ENCODE measurements around the gene ACAT2. TPM values are rescaled to one million over a fixed set of nuclear protein-coding genes. Genes with fewer than 3 reads are reported as not detected.

ACAT2 gene
- total and polyA plus RNA-seq, 3 donors from 2014 or later, result 15.8 to 45.9 (median 17.1) TPM

DNA sequence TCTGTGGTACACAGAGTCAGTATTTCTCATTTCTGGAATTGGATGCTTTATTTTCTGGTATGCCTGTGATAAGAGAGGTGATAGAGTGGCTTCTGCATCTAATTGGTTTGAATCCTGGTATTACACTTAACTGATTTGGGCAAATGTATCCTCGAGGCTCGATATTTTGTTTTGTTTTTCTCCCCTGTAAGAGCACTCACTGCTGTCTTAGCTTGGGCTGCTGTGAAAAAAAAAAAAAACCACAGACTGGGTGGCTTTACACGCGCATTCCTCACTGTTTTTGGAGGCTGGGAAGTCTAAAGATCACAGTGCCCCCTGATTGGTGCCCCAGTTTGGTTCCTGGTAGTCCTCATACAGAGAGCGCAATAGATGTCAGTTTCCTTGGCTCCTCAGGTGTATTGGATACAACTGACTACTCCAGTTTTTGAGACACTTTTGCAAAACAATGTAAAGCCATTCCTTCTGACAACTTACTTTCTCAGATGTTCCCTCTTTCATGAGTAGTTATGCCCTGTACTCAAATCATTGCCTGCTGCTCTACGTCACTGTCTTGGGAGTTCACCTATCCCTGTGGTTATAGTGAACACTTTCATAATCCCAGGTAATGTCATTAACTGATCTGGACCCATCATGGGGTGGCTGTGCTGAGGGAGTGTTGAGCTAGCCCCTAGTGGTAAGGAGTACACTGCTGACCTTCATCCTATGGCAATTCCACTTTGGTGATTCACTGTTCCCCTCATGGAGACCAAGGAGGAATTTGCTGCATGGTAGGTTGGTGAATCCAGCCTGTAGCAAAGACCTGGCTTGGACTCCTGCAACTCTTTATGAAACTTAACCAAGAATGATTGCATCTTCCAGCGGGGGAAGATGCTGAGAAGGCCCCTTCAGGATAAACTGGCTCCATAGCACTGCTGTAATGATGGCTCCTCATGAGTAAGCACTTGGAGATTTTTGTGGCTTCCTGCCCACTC, 3.5 kb upstream of the ACAT2 start:
- Histone ChIP-seq H3K9me3 (no peaks in the 10 kb centered on the region), H3K36me3 (ENCODE audit: low read depth, missing control alignments) (no peaks in the 10 kb centered on the region), H3K4me3 (no peak overlapping the region), H3K27me3 (no peaks in the 10 kb centered on the region), H3K4me1 (peaks cover 15% of the 10 kb centered on the region), H3K27ac (no peak overlapping the region)
- WGBS, 2 donors, result 85 to 89% methylated on average over 7 of the region's 7 CpGs
- no peak for DNase-seq
- intact Hi-C loops (cut with DNase I; ENCODE audit: low total_unique reads), result no loop called here
- TF ChIP-seq, protein P1, sequence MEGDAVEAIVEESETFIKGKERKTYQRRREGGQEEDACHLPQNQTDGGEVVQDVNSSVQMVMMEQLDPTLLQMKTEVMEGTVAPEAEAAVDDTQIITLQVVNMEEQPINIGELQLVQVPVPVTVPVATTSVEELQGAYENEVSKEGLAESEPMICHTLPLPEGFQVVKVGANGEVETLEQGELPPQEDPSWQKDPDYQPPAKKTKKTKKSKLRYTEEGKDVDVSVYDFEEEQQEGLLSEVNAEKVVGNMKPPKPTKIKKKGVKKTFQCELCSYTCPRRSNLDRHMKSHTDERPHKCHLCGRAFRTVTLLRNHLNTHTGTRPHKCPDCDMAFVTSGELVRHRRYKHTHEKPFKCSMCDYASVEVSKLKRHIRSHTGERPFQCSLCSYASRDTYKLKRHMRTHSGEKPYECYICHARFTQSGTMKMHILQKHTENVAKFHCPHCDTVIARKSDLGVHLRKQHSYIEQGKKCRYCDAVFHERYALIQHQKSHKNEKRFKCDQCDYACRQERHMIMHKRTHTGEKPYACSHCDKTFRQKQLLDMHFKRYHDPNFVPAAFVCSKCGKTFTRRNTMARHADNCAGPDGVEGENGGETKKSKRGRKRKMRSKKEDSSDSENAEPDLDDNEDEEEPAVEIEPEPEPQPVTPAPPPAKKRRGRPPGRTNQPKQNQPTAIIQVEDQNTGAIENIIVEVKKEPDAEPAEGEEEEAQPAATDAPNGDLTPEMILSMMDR (IDR thresholded peaks at IDR 0.05), result no peak
- no peak for TF ChIP-seq POLR2A (IDR thresholded peaks at IDR 0.05)

DNA sequence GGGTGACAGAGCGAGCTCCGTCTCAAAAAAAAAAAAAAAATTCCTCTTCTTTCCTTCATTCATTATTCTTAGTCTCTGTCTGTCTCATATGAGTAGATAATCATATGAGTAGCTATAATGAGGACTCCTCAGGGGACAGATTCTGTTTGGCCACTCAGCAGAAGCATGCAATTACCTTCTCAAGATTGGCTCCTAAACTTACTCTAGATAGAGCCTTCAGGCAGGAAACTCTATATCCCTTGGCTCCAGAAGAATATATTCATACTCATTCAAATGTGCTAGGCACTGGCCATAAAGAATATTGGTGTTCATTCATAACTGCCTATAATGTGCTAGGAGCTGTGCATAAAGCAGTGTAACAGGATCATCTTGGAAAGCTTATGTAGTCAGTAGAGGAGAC, 2.2 kb upstream of the ACAT2 start:
- Histone ChIP-seq H3K27ac (no peak overlapping the region), H3K4me3 (no peak overlapping the region), H3K4me1 (peaks cover 15% of the 10 kb centered on the region), H3K9me3 (no peaks in the 10 kb centered on the region), H3K36me3 (ENCODE audit: low read depth, missing control alignments) (no peaks in the 10 kb centered on the region), H3K27me3 (no peaks in the 10 kb centered on the region)
- no peak for TF ChIP-seq POLR2A (IDR thresholded peaks at IDR 0.05)
- TF ChIP-seq, protein P1 (IDR thresholded peaks at IDR 0.05), result no peak
- intact Hi-C loops (cut with DNase I; ENCODE audit: low total_unique reads), result loop anchor here (2.0 kb wide), 1 partner anchor 31 kb away; no protein-coding TSS in a partner anchor
- DNase-seq, result no peak
- 51 to 52% methylated on average over 2 of the region's 2 CpGs for WGBS, 2 donors

DNA sequence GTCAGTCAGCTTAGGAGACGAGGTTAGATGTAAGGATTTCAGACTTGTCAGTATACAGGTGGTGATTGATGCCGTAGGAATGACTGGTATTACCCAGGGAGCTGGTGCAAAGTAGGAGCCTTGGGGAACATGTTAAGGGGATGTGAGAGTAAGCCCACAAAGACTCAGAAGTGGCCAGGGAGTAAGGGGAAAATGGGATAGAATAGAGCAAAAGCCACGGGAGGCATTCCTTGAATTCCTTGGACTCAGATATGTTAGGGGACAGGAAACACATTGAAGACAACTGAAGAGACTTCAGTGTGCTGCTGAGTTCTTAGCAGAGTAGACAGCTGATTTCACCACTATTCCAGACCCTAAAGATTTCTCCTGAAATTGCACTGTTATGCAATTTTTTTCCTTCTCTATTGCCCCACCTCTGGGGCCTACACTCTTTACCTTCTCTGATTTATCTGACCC, 1.2 kb upstream of the ACAT2 start:
- Histone ChIP-seq H3K4me1 (peaks cover 15% of the 10 kb centered on the region), H3K4me3 (peak overlapping the region; percentile 68 to 95), H3K9me3 (no peaks in the 10 kb centered on the region), H3K27ac (peak overlapping the region; percentile 69 to 98), H3K36me3 (ENCODE audit: low read depth, missing control alignments) (no peaks in the 10 kb centered on the region), H3K27me3 (no peaks in the 10 kb centered on the region)
- TF ChIP-seq POLR2A (IDR thresholded peaks at IDR 0.05), result no peak
- TF ChIP-seq, protein P1 (IDR thresholded peaks at IDR 0.05), result no peak
- intact Hi-C loops (cut with DNase I; ENCODE audit: low total_unique reads), result loop anchor here (2.0 kb wide), 1 partner anchor 32 kb away; no protein-coding TSS in a partner anchor
- no peak for DNase-seq
- WGBS, 2 donors, result 47 to 48% methylated on average over 3 of the region's 3 CpGs

DNA sequence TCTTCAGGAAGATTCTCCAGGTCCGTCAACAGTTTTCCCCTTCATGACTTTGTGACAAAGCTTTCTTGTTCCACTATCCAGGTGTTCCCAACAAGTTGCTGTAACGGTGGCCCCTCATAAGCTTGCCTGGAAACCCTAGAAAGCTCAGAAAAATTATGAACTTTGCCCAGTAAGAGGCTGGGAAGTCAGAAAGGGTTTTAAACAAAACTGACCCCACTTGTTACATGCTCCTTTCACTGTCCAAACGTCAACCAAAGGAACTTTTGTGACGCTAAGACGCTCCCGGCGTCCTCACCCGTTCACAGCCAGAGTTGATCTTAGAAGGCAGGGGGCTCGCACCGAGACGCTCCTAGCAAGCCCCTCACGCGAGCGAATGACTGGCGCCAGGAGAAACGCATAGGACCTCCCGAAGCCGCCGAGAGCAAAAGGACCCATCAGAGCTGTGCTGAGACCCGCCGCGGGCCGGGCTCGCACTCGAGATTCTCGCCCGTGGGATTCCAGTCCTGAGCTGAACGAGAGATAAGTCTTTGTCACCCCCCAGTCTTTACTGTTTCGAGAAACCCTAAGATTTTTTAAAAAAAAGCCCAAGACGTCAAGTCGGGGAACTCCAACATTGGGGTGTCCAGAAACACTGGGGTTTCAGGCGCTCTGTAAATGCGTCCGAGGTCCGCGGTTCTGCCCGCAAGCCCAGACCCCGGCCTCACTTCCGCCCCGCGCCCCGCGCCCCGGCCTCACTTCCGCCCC, 544 bp upstream of the ACAT2 start:
- H3K27me3 ChIP-seq, result no peaks in the 10 kb centered on the region
- peaks cover 15% of the 10 kb centered on the region for H3K4me1 ChIP-seq
- H3K36me3 ChIP-seq (ENCODE audit: low read depth, missing control alignments), result no peaks in the 10 kb centered on the region
- no peaks in the 10 kb centered on the region for H3K9me3 ChIP-seq
- intact Hi-C loops (cut with DNase I; ENCODE audit: low total_unique reads), result loop anchor here (2.0 kb wide), 1 partner anchor 32 kb away; no protein-coding TSS in a partner anchor
- TF ChIP-seq POLR2A (IDR thresholded peaks at IDR 0.05), result no peak
- TF ChIP-seq, protein P1 (IDR thresholded peaks at IDR 0.05), result no peak
- 2% methylated on average over 36 to 42 of the region's 45 CpGs for WGBS, 2 donors
- DNase-seq, result peak; percentile 49
- H3K27ac ChIP-seq, result peak overlapping the region; percentile 69 to 98
- H3K4me3 ChIP-seq, result peak overlapping the region; percentile 68 to 95

Data from testis (tissue), 3 donors.